ENCODE results near the gene ATP2A1. TPM values are rescaled to one million over a fixed set of nuclear protein-coding genes. Genes with fewer than 3 reads are reported as not detected.

Gene ATP2A1
- total RNA-seq, 4 donors from 2014 or later: 0.19 to 0.26 TPM; not detected in 2

GRCh38 chr16:28839004-28839639 is 39.2 kb upstream of the ATP2A1 start:
- Histone ChIP-seq H3K27ac (peak overlapping the region in 1 of 4 donors; percentile 48), H3K36me3 (peaks cover 34 to 87% (median 61%) of the 10 kb centered on the region in 3 donors), H3K9me3 (no peaks in the 10 kb centered on the region), H3K4me3 (no peak overlapping the region), H3K4me1 (peaks cover 0 to 1% (median 0%) of the 10 kb centered on the region in 3 donors), H3K27me3 (no peaks in the 10 kb centered on the region)
- DNase-seq: no peak
- TF ChIP-seq POLR2A (IDR thresholded peaks at IDR 0.05): no peak
- no peak for TF ChIP-seq CTCF (IDR thresholded peaks at IDR 0.05)
- intact Hi-C loops (cut with DNase I): no loop called here
- WGBS, 2 donors: 88 to 95% methylated on average over 11 to 14 of the region's 14 CpGs

DNA sequence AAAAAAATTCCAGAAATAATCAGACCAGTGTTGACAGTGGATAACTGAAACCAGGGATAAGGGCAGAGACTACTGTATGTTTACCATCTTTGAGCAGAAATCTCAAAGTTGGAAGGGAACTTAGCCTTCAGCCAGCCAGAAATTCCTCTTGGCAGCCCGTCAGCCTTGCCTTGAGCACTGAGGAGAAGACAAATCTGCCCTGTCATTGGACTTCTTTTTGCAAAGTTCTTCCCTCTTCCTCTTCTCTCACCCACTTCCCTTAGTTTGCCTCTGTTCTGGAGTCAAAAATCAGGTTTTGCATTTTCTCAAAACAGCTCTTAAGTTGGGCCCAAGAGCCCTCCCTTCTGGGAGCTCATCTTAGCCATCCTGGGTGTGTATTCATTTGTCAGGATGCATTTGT is 38.4 kb upstream of the ATP2A1 start:
- no peak for DNase-seq
- Histone ChIP-seq H3K27ac (peak overlapping the region in 1 of 4 donors; percentile 48), H3K4me3 (no peak overlapping the region), H3K36me3 (peaks cover 38 to 87% (median 61%) of the 10 kb centered on the region in 3 donors), H3K9me3 (no peaks in the 10 kb centered on the region), H3K4me1 (peaks cover 3 to 9% (median 4%) of the 10 kb centered on the region in 3 donors), H3K27me3 (no peaks in the 10 kb centered on the region)
- WGBS, 2 donors: 14 to 25% methylated on average over 1 of the region's 1 CpG
- TF ChIP-seq CTCF (IDR thresholded peaks at IDR 0.05) (no peak), POLR2A (IDR thresholded peaks at IDR 0.05) (no peak)
- intact Hi-C loops (cut with DNase I): no loop called here

DNA sequence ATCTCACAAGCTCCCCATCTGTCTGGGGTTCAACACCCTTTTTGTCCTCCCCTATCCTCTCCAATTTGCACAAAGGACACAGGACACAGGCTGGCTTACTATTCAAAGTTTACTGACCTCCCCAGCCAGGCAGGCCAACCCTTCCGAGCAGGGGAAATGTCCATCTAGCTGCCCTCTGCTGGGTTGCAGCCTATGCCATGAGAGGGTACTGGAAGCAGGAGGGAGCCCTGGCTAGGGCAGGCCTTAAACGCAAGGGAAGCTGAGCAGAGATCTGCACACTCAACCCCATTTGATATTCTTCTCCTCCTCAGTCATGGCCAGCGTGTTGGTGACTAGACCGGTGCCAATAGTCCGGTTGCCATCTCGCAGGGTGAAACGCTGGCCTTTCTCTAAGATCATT is 35.6 kb upstream of the ATP2A1 start:
- intact Hi-C loops (cut with DNase I): loop anchor here (2.0 kb wide), 1 partner anchor 32 kb away; no protein-coding TSS in a partner anchor
- TF ChIP-seq CTCF (IDR thresholded peaks at IDR 0.05): no peak
- no peak for TF ChIP-seq POLR2A (IDR thresholded peaks at IDR 0.05)
- no peaks in the 10 kb centered on the region for H3K9me3 ChIP-seq

DNA sequence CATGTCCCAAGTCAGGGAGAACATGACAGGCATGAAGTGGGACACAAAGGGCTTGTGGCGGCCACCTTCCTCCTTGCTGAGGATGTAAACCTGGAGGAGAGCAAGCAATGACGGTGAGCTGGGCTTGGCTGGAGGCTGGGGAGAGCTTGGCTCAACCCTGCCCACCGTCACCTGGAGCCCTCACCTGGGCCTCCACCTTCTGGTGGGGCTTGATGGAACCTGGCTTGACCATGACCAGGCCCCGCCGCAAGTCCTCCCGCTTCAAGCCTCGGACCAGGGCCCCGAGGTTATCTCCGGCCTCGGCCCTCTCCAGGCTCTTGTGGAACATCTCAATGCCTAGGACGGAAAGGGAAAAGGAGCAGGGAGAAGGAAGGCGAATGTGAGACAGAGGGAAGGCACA is 34.5 kb upstream of the ATP2A1 start:
- H3K4me1 ChIP-seq: peaks cover 17 to 29% (median 20%) of the 10 kb centered on the region in 3 donors
- no peaks in the 10 kb centered on the region for H3K27me3 ChIP-seq
- 88 to 90% methylated on average over 5 to 7 of the region's 12 CpGs for WGBS, 2 donors
- TF ChIP-seq CTCF (IDR thresholded peaks at IDR 0.05) (no peak), POLR2A (IDR thresholded peaks at IDR 0.05) (no peak)
- H3K9me3 ChIP-seq: no peaks in the 10 kb centered on the region
- H3K4me3 ChIP-seq: no peak overlapping the region
- H3K36me3 ChIP-seq: peaks cover 16 to 50% (median 31%) of the 10 kb centered on the region in 3 donors
- no peak for DNase-seq
- intact Hi-C loops (cut with DNase I): loop anchor here (2.0 kb wide), 1 partner anchor 31 kb away; no protein-coding TSS in a partner anchor
- no peak overlapping the region for H3K27ac ChIP-seq

More for the DNA sequence above, 35.6 kb upstream of the ATP2A1 start:
- WGBS, 2 donors: 85 to 93% methylated on average over 5 to 6 of the region's 7 CpGs
- H3K4me3 ChIP-seq: no peak overlapping the region
- H3K36me3 ChIP-seq: peaks cover 16 to 61% (median 34%) of the 10 kb centered on the region in 3 donors
- no peaks in the 10 kb centered on the region for H3K27me3 ChIP-seq
- H3K4me1 ChIP-seq: peaks cover 17 to 29% (median 20%) of the 10 kb centered on the region in 3 donors
- no peak for DNase-seq
- no peak overlapping the region for H3K27ac ChIP-seq

- Histone ChIP-seq H3K4me3 (no peak overlapping the region), H3K36me3 (peaks cover 16 to 47% (median 31%) of the 10 kb centered on the region in 3 donors), H3K27me3 (no peaks in the 10 kb centered on the region), H3K27ac (no peak overlapping the region), H3K9me3 (no peaks in the 10 kb centered on the region), H3K4me1 (peaks cover 17 to 29% (median 20%) of the 10 kb centered on the region in 3 donors)
- DNase-seq: no peak
- no peak for TF ChIP-seq CTCF (IDR thresholded peaks at IDR 0.05)
- TF ChIP-seq POLR2A (IDR thresholded peaks at IDR 0.05): no peak
- intact Hi-C loops (cut with DNase I): no loop called here
- 85 to 89% methylated on average over 8 to 19 of the region's 19 CpGs for WGBS, 2 donors
Measured at GRCh38 chr16:28844226-28844885, 33.9 kb upstream of the ATP2A1 start.

Data from esophagus squamous epithelium (tissue), 5 donors.